Frontal cortex (tissue), 4 donors: ENCODE data around the gene SMYD3. TPM values are rescaled to one million over a fixed set of nuclear protein-coding genes. Genes with fewer than 3 reads are reported as not detected.

Experiments
- DNase-seq, 2 donors: peaks; one replicate each; pipeline ENCODE4 v3.0.0; 2012; ENCODE audit warnings: low spot score in 2 of 2
- FAIRE-seq: peaks from 2 replicates; lab custom pipeline; 2012; peaks lifted over from hg19 to GRCh38; lab: Jason Lieb, UNC
- total RNA-seq: library from RNA; depleted of rRNA; stranded (reverse); fragments of >200 nt; gene quantifications from one replicate; pipeline ENCODE4 v1.2.3, GENCODE V29; 2014
- donor health status: control.
- donor health status: control.
- donor health status: control.

SMYD3 gene
- total RNA-seq, 1 donor from 2014 or later, result 32.2 TPM

DNA sequence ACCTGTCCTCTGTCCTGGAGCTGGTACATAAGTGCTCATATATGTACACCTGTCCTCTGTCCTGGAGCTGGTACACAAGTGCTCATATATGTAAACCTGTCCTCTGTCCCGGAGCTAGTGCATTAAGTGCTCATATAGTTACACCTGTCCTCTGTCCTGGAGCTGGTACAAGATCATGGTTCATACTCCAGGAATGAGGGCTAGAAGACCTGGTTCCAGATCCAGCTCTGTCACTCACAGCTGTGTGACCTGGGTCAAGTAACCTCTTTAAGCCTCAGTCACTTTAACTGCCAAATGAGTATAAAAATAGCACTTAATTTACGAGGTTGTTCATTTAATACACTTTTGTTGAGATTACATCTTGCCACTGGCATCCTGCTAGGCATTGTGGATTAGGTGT, 28.0 kb downstream of the SMYD3 start:
- DNase-seq, result no peak

GRCh38 chr1:246477634-246478033, 29.4 kb downstream of the SMYD3 start:
- DNase-seq (no peak), FAIRE-seq (no peak)

More for the DNA sequence above, 28.0 kb downstream of the SMYD3 start:
- no peak for FAIRE-seq

DNA sequence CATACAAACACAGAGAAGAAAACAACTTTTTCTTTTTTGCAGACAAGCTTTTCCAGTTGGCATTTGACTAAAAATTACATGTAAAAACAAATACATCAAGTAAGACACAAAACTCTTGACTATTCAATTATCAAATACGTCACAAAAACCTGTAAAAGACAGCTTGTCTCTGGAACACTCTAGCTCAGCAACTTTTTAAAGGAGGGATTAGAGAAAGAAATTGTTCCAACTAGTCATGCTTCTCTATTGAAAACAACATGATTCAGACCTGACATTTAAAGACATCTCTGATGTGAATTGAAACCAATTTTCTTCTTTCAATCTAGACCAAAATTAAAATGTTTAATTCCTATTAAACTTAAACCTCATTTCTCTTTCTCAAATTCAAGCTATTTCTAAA, 30.3 kb downstream of the SMYD3 start:
- DNase-seq, result no peak
- FAIRE-seq, result no peak

DNA sequence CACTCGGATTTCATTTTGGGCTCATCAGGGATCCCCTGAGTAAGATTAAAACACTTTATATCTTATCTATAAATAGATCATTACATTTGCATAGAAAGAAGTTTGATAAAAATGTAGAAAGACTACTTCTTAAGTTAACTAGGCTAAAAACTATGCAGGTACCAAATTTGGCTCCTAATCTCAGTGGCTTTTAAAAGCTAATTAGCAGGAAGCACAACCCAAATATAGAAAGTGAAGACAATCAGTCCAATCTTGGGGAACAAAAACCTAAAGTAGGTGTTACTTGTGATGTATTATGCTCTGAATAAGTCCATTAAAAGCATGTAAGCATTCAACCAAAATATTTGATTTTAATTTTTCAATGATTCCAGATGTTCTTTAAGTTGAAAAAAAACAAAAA, 35.4 kb downstream of the SMYD3 start:
- DNase-seq (no peak), FAIRE-seq (no peak)

- DNase-seq, result no peak
- no peak for FAIRE-seq
Observed at GRCh38 chr1:246470585-246470984, 36.5 kb downstream of the SMYD3 start.

- FAIRE-seq, result no peak
- no peak for DNase-seq
Observed at GRCh38 chr1:246462986-246463385, 44.1 kb downstream of the SMYD3 start.

- FAIRE-seq (no peak), DNase-seq (no peak)
Observed at GRCh38 chr1:246460406-246460805, 46.7 kb downstream of the SMYD3 start.

- FAIRE-seq (no peak), DNase-seq (no peak)
Observed at GRCh38 chr1:246459221-246459620, 47.9 kb downstream of the SMYD3 start.

GRCh38 chr1:246455476-246455875, 51.6 kb downstream of the SMYD3 start:
- FAIRE-seq (no peak), DNase-seq (no peak)

GRCh38 chr1:246454655-246455054, 52.4 kb downstream of the SMYD3 start:
- DNase-seq, result peak in 1 of 2 donors; percentile 10
- FAIRE-seq, result no peak

DNA sequence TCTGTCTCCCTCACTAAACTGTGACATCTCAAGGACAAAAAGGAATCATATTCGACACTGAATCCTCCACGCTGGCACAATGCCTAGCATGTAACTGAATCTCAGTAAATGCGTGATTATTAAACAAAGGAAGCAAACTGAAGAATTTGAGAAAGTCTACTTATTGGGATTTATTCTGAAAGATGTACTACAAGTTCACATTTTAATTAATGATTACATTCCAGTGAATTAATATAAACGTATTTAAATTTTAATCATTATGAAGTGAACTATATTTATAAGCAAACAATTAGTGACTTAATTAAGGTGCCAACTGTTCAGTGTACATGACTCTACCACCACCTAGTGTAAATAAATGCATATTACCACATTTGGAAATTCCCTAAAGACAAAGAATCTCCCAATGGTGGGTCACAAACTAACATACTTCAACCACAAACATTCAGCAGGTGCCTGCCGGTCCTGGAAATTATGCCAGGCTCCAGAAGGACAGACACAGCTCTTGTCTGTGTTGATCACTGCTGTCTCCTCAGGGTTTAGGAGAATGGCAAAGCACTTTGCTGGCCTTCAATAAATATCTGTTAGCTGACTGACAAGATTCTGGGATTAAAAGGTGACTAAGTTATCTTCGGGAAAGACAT, 56.3 kb downstream of the SMYD3 start:
- FAIRE-seq (peak; percentile 90), DNase-seq (peak in 1 of 2 donors; percentile 26)

- no peak for FAIRE-seq
- no peak for DNase-seq
Observed at GRCh38 chr1:246448373-246448772, 58.7 kb downstream of the SMYD3 start.

GRCh38 chr1:246447501-246447900, 59.6 kb downstream of the SMYD3 start:
- DNase-seq (no peak), FAIRE-seq (no peak)

GRCh38 chr1:246445503-246445902, 61.6 kb downstream of the SMYD3 start:
- FAIRE-seq, result no peak

DNA sequence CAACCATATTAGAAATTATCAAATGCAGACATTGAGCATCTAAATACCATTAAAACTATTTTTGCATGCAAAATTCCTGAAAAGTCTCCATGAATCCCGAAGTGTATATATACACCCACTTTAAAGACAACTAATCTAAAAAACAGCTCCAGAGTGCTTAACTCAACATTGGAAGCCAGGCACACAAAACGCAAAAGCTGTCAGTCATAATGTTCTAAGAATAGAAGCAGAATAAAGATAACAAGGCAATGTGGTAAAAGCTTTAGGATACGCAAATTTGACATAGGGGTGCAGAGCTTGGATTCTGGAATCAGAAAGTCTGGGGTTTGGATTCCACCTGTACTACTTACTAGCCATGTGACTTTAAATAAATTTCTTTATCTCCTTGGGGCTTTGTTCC, 62.5 kb downstream of the SMYD3 start:
- FAIRE-seq (no peak), DNase-seq (no peak)

More at GRCh38 chr1:246445503-246445902, 61.6 kb downstream of the SMYD3 start:
- no peak for DNase-seq

DNA sequence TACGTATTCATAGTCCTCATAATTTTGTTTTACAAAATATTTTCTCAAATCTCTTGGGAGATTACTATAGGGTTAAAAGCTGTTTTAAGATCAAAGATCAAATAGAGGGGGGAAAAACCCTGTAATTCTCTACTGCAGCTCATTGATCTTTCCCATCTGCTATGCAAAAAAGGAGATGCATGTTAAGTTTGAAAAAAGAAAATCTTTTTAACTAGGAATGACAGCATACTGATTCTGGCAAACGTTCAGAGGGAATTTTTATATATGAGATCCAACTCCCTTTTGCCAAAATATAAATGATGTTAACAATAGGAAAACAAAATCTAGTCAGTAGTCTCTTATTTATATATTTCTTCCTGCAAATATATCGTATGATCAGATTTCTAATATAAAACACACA, 69.1 kb downstream of the SMYD3 start:
- DNase-seq, result no peak
- FAIRE-seq, result no peak

- DNase-seq (no peak), FAIRE-seq (no peak)
Observed at GRCh38 chr1:246435421-246436041, 71.5 kb downstream of the SMYD3 start.

DNA sequence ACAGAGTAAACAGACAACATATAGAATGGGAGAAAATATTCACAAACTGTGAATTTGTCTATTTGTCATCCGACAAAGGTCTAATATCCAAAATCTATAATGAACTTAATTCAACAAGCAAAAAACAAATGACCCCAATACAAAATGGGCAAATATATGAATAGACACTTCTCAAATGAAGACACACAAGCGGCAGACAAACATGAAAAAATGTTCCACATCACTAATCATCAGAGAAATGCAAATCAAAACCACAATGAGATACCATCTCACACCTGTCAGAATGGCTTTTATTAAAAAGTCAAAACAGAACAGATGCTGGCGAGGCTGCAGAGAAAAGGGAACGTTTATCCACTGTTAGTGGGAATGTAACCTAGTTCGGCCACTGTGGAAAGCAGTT, 72.7 kb downstream of the SMYD3 start:
- DNase-seq (no peak), FAIRE-seq (no peak)

DNA sequence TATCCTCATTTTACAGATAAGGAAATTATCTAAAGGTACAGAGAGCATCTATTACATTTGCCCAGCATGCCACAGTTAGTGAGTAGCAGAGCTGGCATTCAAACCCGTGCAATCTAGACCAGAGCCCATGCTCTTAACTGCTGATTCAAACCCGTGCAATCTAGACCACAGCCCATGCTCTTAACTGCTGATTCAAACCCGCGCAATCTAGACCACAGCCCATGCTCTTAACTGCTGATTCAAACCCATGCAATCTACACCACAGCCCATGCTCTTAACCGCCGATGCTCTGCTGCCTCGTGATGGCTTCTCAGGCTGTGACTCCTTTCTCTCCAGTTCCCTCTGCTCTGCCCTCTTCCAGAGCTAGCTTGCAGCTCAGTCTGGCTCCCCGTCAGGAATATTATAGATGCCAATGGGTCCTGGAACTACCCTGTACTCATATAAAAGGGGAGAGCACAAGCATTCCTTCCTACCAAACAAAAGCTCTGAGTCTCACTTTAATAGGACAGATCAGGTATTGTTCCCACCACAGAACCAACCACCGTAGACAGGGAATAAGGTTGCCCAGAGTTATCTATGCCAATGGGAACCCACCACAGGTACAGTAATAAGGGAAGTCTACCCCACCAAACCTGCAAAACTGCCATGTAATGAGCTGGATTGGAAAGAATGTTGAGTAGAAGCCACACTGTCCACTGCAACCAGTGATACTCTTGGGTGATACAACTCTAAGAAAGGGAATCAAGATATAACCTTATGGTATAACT, 78.4 kb downstream of the SMYD3 start:
- FAIRE-seq (no peak), DNase-seq (no peak)

DNA sequence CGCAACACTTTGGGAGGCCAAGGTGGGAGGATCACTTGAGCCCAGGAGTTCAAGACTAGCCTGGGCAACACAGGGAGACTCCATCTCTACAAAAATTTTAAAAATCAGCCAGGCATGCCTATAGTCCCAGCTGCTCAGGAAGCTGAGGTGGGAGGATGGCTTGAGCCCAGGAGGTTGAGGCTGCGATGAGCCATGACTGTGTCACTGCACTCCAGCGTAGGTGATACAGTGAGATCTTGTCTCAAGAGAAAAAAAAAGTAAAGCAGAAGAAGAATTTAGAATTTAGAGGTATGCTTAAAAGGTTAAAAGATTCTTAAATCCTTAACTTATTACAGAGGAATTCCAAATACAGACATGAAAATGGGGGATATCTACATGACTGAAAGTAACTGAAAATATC, 79.5 kb downstream of the SMYD3 start:
- FAIRE-seq, result no peak
- no peak for DNase-seq

- no peak for FAIRE-seq
- no peak for DNase-seq
Observed at GRCh38 chr1:246425895-246426294, 81.2 kb downstream of the SMYD3 start.
